NB4 (cell line): ENCODE data around the gene GLRA3.

Experiments
- POLR2A ChIP-seq: IDR thresholded peaks from 2 replicates; pipeline ENCODE4 v1.6.1; 2011; ENCODE audit warnings: mild to moderate bottlenecking; ENCODE audit not compliant: insufficient read length; ENCODE audit errors: extremely low read depth
- TF ChIP-seq, protein P1 (sequence below): IDR thresholded peaks from one replicate; pipeline ENCODE4 v1.5.1; 2012; ENCODE audit warnings: low read depth, low read length

GRCh38 chr4:174775366-174775765 lies 53.7 kb downstream of the GLRA3 start:
- TF ChIP-seq POLR2A = no peak
- TF ChIP-seq, protein P1, sequence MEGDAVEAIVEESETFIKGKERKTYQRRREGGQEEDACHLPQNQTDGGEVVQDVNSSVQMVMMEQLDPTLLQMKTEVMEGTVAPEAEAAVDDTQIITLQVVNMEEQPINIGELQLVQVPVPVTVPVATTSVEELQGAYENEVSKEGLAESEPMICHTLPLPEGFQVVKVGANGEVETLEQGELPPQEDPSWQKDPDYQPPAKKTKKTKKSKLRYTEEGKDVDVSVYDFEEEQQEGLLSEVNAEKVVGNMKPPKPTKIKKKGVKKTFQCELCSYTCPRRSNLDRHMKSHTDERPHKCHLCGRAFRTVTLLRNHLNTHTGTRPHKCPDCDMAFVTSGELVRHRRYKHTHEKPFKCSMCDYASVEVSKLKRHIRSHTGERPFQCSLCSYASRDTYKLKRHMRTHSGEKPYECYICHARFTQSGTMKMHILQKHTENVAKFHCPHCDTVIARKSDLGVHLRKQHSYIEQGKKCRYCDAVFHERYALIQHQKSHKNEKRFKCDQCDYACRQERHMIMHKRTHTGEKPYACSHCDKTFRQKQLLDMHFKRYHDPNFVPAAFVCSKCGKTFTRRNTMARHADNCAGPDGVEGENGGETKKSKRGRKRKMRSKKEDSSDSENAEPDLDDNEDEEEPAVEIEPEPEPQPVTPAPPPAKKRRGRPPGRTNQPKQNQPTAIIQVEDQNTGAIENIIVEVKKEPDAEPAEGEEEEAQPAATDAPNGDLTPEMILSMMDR = no peak
